Astrocyte of the cerebellum (primary cell): ENCODE data around the gene UTP18.
"Not testable (repeated sequence)": the region's sequence is repeated elsewhere in the genome, so short reads cannot be mapped to it uniquely, and the experiment has no call there.

Experiments
- DNase-seq: peaks from one replicate; pipeline ENCODE4 v3.0.0-alpha.2; 2011; ENCODE audit warnings: low read depth
- H3K4me3 ChIP-seq: 2 replicates; pipeline ENCODE4 v1.5.1; 2011; ENCODE audit warnings: mild to moderate bottlenecking, low read depth, low read length, moderate library complexity
- in situ Hi-C: cut with HindIII; loops from 2 replicates; pipeline ENCODE4 v1.10.0; 2017; ENCODE audit warnings: low sequenced_read_pairs
- TF ChIP-seq, protein P1 (sequence below): IDR thresholded peaks from 2 replicates; pipeline ENCODE4 v1.5.1; 2012; ENCODE audit warnings: low read length, low read depth, moderate library complexity, mild to moderate bottlenecking; ENCODE audit errors: missing control alignments

The UTP18 gene

GRCh38 chr17:51260237-51261023 lies at the start of gene UTP18:
UTP18 (plus strand) TSS chr17:51260546; CDS start chr17:51260585, 39 bp downstream.
- TF ChIP-seq, protein P1, sequence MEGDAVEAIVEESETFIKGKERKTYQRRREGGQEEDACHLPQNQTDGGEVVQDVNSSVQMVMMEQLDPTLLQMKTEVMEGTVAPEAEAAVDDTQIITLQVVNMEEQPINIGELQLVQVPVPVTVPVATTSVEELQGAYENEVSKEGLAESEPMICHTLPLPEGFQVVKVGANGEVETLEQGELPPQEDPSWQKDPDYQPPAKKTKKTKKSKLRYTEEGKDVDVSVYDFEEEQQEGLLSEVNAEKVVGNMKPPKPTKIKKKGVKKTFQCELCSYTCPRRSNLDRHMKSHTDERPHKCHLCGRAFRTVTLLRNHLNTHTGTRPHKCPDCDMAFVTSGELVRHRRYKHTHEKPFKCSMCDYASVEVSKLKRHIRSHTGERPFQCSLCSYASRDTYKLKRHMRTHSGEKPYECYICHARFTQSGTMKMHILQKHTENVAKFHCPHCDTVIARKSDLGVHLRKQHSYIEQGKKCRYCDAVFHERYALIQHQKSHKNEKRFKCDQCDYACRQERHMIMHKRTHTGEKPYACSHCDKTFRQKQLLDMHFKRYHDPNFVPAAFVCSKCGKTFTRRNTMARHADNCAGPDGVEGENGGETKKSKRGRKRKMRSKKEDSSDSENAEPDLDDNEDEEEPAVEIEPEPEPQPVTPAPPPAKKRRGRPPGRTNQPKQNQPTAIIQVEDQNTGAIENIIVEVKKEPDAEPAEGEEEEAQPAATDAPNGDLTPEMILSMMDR: no peak
- peak; percentile 94 for DNase-seq
- H3K4me3 ChIP-seq: peak within 1 kb of the TSS; percentile 91
- in situ Hi-C loops: no loop called here

DNA sequence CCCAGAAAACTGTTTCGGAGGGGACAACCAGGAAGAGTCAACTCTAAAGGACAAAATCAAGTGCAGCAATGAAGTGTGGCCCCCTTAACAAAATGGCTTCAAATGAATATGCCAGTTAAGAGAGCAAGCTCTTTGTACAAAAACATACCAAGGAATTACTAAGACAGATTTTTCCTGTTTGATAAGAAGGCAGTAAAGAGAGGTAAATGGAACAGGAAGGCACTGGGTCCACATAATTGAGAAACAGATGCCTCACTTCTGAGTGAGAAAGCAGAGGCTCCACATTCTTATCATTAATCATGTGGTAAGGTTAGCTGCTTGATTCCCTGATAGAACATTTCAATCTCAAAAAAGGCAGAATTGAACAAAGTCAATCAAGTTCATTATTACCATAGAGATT lies 45.4 kb upstream of the UTP18 start:
- TF ChIP-seq, protein P1: no peak
- no peak for DNase-seq
- no peak overlapping the region for H3K4me3 ChIP-seq
- in situ Hi-C loops: no loop called here

DNA sequence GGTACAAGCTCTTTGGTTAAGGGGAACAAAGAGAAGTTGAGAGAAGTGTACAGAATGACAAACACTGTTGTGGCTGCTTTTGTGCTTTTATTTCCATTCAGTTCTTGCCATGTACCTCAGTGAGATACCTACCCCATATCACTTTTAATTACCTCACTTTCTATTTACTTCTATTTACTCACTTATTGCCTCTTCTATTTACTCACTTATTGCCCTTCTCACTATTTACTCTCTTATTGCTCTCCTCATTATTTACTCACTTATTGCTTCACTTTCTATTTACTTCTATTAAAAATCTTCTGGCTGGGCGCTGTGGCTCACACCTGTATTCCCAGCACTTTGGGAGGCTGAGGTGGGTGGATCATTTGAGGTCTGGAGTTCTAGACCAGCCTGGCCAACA lies 42.4 kb upstream of the UTP18 start:
- TF ChIP-seq, protein P1: no peak
- in situ Hi-C loops: no loop called here
- no peak for DNase-seq
- no peak overlapping the region for H3K4me3 ChIP-seq

DNA sequence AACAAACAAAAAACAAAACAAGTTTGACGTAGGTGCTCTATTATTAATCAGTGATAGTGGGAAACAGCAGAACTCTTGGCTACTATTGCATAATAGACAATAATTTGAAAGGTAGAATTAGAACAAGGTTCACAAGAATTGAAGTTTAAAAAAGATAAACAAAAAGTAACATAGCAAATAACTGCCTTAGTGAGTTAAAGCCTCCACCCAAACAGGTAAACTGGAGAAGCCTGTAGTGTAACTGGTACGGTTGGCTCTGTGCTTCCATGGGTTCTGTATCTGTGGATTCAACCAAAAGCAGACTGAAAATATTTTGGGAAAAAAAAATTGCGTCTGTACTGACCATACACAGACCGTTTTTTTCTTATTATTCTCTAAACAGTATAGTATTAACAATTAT lies 39.0 kb upstream of the UTP18 start:
- TF ChIP-seq, protein P1: no peak
- H3K4me3 ChIP-seq: no peak overlapping the region
- no peak for DNase-seq
- in situ Hi-C loops: no loop called here

GRCh38 chr17:51224402-51225262 lies 35.7 kb upstream of the UTP18 start:
- in situ Hi-C loops: no loop called here
- no peak for DNase-seq
- no peak overlapping the region for H3K4me3 ChIP-seq
- TF ChIP-seq, protein P1: no peak

DNA sequence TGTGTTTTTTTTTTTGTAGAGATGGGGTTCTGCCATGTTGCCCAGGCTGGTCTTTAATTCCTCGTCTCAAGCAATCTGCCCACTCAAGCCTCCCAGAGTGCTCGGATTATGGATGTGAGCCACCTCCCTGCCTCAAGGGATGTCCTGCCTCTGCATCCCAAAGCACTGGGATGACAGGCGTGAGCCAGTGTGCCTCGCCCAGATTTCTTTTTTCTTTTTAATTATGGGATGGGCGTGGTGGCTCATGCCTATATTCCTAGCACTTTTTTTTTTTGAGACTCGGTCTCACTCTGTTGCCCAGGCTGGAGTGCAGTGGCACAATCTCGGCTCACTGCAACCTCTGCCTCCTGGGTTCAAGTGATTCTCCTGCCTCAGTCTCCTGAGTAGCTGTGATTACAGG lies 34.8 kb upstream of the UTP18 start:
- H3K4me3 ChIP-seq, DNase-seq, in situ Hi-C loops: not testable (repeated sequence)

DNA sequence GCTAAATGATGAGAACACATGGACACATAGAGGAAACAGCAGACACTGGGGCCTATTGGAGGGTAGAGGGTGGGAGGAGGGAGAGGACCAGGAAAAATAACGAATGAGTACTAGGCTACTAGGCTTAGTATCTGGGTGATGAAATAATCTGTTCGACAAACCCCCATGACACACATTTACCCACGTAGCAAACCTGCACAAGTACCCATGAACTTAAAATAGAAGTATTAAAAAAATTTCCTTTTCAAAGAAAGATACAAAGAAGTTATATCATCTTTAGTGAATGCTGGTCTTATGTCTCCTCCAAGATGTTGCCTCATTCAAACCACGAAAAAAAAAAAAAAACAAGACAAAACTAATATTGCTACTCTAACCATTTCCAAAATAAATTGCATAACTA lies 32.2 kb upstream of the UTP18 start:
- no peak overlapping the region for H3K4me3 ChIP-seq
- DNase-seq: peak; percentile 15
- TF ChIP-seq, protein P1: no peak
- in situ Hi-C loops: no loop called here
